Vagina (tissue), 2 donors: ENCODE measurements around the gene TMEM191C.
"Not testable (repeated sequence)": the region's sequence is repeated elsewhere in the genome, so short reads cannot be mapped to it uniquely, and the experiment has no call there.

Source experiments
- CTCF ChIP-seq, 3 experiments: fragments of 450-650 bp in 2 of 3; fragments of 200-600 bp in 1 of 3; sonication (generic) in 1 of 3; IDR thresholded peaks; one replicate each; pipeline ENCODE4 v1.5.1; 2017 to 2019; ENCODE audit warnings: antibody characterized with exemption in 3 of 3, mild to moderate bottlenecking in 2 of 3, moderate library complexity in 2 of 3
- POLR2AphosphoS5 ChIP-seq, 2 donors: sonication (generic); formaldehyde crosslinking; IDR thresholded peaks; one replicate each; pipeline ENCODE4 v1.9.0; 2017; ENCODE audit warnings: antibody characterized with exemption in 2 of 2, mild to moderate bottlenecking in 2 of 2, low read depth in 1 of 2; ENCODE audit not compliant: insufficient read depth in 1 of 2

- not testable (repeated sequence) for TF ChIP-seq CTCF (IDR thresholded peaks at IDR 0.05); POLR2AphosphoS5 (IDR thresholded peaks at IDR 0.05; ENCODE audit: insufficient read depth in 1 of 2, low read depth in 1 of 2)
These were observed at the start of gene TMEM191C for GRCh38 chr22:21467337-21468193.
